Measurements from ENCODE around the gene GMDS. TPM values are rescaled to one million over a fixed set of nuclear protein-coding genes. Genes with fewer than 3 reads are reported as not detected.

Gene GMDS
- total and polyA plus RNA-seq, 2 of the 13 experiments (the other 11 are each of a cell fraction or from before 2014, with no cell fraction given), result 64.4 to 112 TPM

GRCh38 chr6:1702580-1703051 lies 542.8 kb downstream of the GMDS start (continued):
- TF ChIP-seq ZNF577 (CRISPR knock-in tag; IDR thresholded peaks at IDR 0.05; ENCODE audit: borderline replicate concordance, low read depth) (no peak), MAFF (IDR thresholded peaks at IDR 0.05; ENCODE audit: low read depth, low read length) (no peak), NKX3-1 (CRISPR knock-in tag; IDR thresholded peaks at IDR 0.05) (no peak), UBTF (CRISPR knock-in tag; IDR thresholded peaks at IDR 0.05) (no peak; the same call in 1 of the 2 replicates), ZFP1 (CRISPR knock-in tag; IDR thresholded peaks at IDR 0.05) (no peak), NONO (IDR thresholded peaks at IDR 0.05) (no peak), NONO (CRISPR knock-in tag; conservative IDR thresholded peaks at IDR 0.05) (0 out of 2 replicates have a peak, but pooled peaks have one; percentile 48), ZSCAN29 (CRISPR knock-in tag; conservative IDR thresholded peaks at IDR 0.05) (peak; percentile 69; the same call in 1 of the 2 replicates), SALL2 (CRISPR knock-in tag; IDR thresholded peaks at IDR 0.05) (no peak), ZFP41 (CRISPR knock-in tag; IDR thresholded peaks at IDR 0.05; ENCODE audit: borderline replicate concordance) (no peak), ZNF740 (CRISPR knock-in tag; IDR thresholded peaks at IDR 0.05) (no peak), ZNF569 (CRISPR knock-in tag; IDR thresholded peaks at IDR 0.05; ENCODE audit: borderline replicate concordance) (no peak), PITX1 (CRISPR knock-in tag; IDR thresholded peaks at IDR 0.05) (peak; percentile 57; the same call in 1 of the 2 replicates), CREBL2 (CRISPR knock-in tag; IDR thresholded peaks at IDR 0.05; ENCODE audit: borderline replicate concordance) (no peak), KDM5A (IDR thresholded peaks at IDR 0.05; ENCODE audit: borderline replicate concordance, low read length) (no peak), ZNF460 (CRISPR knock-in tag; IDR thresholded peaks at IDR 0.05; ENCODE audit: borderline replicate concordance) (no peak), DR1 (CRISPR knock-in tag; IDR thresholded peaks at IDR 0.05) (no peak), FOXO4 (CRISPR knock-in tag; conservative IDR thresholded peaks at IDR 0.05) (no peak), HMGXB3 (CRISPR knock-in tag; IDR thresholded peaks at IDR 0.05; ENCODE audit: borderline replicate concordance) (no peak), ZNF766 (CRISPR knock-in tag; IDR thresholded peaks at IDR 0.05; ENCODE audit: borderline replicate concordance) (no peak), RNF2 (conservative IDR thresholded peaks at IDR 0.05; ENCODE audit: low read depth) (no peak)
